ENCODE results near the gene CEP120. TPM values are rescaled to one million over a fixed set of nuclear protein-coding genes. Genes with fewer than 3 reads are reported as not detected.

Gene CEP120
- total RNA-seq, 3 donors from 2014 or later (not counting 1 experiment from before 2014, with no cell fraction given) = 51.2 to 58.9 (median 54.6) TPM

DNA sequence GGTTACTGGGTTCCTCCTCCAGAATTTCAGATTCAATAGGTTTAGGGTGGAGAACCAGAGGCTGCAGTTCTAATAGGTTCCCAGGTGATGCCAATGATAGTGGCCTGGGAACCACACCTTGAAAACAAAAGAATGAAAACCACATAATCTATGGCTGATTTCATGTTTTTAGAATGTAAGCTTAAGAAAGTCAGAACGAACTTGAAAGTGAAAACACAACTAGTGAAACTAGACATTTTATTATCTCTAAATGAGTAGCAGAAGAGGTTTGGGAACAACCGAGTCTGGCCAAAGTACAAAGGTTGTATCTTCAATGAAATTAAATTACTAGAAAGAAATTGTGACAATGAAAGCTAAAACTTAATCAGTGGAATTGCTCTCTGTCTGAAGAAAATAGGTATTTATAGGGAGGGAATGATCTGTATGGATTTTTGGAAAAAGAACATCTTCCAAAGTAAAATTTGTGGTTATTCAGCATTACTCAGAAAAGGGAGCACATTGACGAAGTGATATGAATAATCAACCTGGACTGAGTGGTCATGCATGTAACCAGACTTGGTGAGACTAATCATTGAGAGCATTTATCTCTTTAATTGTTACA is 24.9 kb upstream of the CEP120 start:
- 50% methylated on average over 1 of the region's 3 CpGs for WGBS (ENCODE audit: insufficient coverage)
- DNase-seq (no peak), ATAC-seq (no peak)
- no peaks in the 10 kb centered on the region for H3K36me3 Mint-ChIP-seq
- no peak overlapping the region for H3K4me3 Mint-ChIP-seq
- Histone ChIP-seq H3K4me3 (ENCODE audit: low read length) (no peak overlapping the region), H3K27me3 (ENCODE audit: control insufficient read depth, insufficient read depth, low read length) (peaks cover 4% of the 10 kb centered on the region), H3K4me1 (ENCODE audit: control insufficient read depth, insufficient read depth, low read length) (no peaks in the 10 kb centered on the region), H3K27ac (ENCODE audit: low read length) (no peak overlapping the region), H3K9me3 (ENCODE audit: control insufficient read depth, insufficient read depth, low read length) (no peaks in the 10 kb centered on the region), H3K36me3 (ENCODE audit: control insufficient read depth, insufficient read depth, low read length) (no peaks in the 10 kb centered on the region)
- no peaks in the 10 kb centered on the region for H3K4me1 Mint-ChIP-seq
- H3K27me3 Mint-ChIP-seq (ENCODE audit: low read depth in 2 of 2) = peaks cover 11 to 28% of the 10 kb centered on the region in 2 donors
- intact Hi-C loops (cut with micrococcal nuclease) = no loop called here
- no peak overlapping the region for H3K27ac Mint-ChIP-seq
- no peak for TF ChIP-seq CTCF (IDR thresholded peaks at IDR 0.05)
- no peaks in the 10 kb centered on the region for H3K9me3 Mint-ChIP-seq

- DNase-seq (no peak), ATAC-seq (no peak)
- no peaks in the 10 kb centered on the region for H3K36me3 Mint-ChIP-seq
- intact Hi-C loops (cut with micrococcal nuclease) = no loop called here
- peaks cover 4% of the 10 kb centered on the region for H3K27me3 ChIP-seq (ENCODE audit: control insufficient read depth, insufficient read depth, low read length)
- H3K36me3 ChIP-seq (ENCODE audit: control insufficient read depth, insufficient read depth, low read length) = no peaks in the 10 kb centered on the region
- H3K4me3 ChIP-seq (ENCODE audit: low read length) = no peak overlapping the region
- no peak overlapping the region for H3K4me3 Mint-ChIP-seq
- H3K27ac ChIP-seq (ENCODE audit: low read length) = no peak overlapping the region
- TF ChIP-seq CTCF (IDR thresholded peaks at IDR 0.05) = no peak
- no peaks in the 10 kb centered on the region for H3K4me1 ChIP-seq (ENCODE audit: control insufficient read depth, insufficient read depth, low read length)
- no peaks in the 10 kb centered on the region for H3K9me3 ChIP-seq (ENCODE audit: control insufficient read depth, insufficient read depth, low read length)
- H3K27ac Mint-ChIP-seq = no peak overlapping the region
- no peaks in the 10 kb centered on the region for H3K4me1 Mint-ChIP-seq
- no peaks in the 10 kb centered on the region for H3K9me3 Mint-ChIP-seq
- H3K27me3 Mint-ChIP-seq (ENCODE audit: low read depth in 2 of 2) = peaks cover 11 to 28% of the 10 kb centered on the region in 2 donors
- 100% methylated on average over 1 of the region's 3 CpGs for WGBS (ENCODE audit: insufficient coverage)
Measured at GRCh38 chr5:123444016-123444415, 20.8 kb upstream of the CEP120 start.

DNA sequence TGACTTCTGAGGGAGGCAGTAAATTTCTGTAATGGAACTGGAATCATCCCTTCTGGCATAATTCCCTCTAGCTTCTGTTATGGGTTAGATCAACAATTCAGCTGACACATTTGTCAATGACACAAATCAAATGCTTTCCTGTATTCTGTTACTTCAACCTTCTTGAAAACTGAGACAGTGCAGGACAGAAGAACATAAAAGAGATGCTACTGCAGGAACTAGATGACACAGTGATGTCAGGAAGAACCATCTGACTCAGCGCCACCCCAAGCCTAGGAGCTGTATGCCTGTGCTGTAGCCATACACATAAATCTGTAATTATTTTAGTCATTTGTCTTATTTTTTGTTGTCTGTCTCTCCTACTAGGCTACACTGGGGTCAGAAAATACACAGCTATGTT is 18.2 kb upstream of the CEP120 start:
- no peak overlapping the region for H3K4me3 Mint-ChIP-seq
- H3K27ac ChIP-seq (ENCODE audit: low read length) = no peak overlapping the region
- peaks cover 4% of the 10 kb centered on the region for H3K27me3 ChIP-seq (ENCODE audit: control insufficient read depth, insufficient read depth, low read length)
- no peaks in the 10 kb centered on the region for H3K36me3 Mint-ChIP-seq
- no peak for TF ChIP-seq CTCF (IDR thresholded peaks at IDR 0.05)
- ATAC-seq (no peak), DNase-seq (peak in 1 of 2 donors; percentile 7)
- no peaks in the 10 kb centered on the region for H3K36me3 ChIP-seq (ENCODE audit: control insufficient read depth, insufficient read depth, low read length)
- no peaks in the 10 kb centered on the region for H3K9me3 Mint-ChIP-seq
- no peaks in the 10 kb centered on the region for H3K4me1 Mint-ChIP-seq
- no peak overlapping the region for H3K27ac Mint-ChIP-seq
- no peaks in the 10 kb centered on the region for H3K4me1 ChIP-seq (ENCODE audit: control insufficient read depth, insufficient read depth, low read length)
- intact Hi-C loops (cut with micrococcal nuclease) = no loop called here
- H3K9me3 ChIP-seq (ENCODE audit: control insufficient read depth, insufficient read depth, low read length) = no peaks in the 10 kb centered on the region
- 100% methylated on average over 1 of the region's 1 CpG for WGBS (ENCODE audit: insufficient coverage)
- H3K4me3 ChIP-seq (ENCODE audit: low read length) = no peak overlapping the region
- peaks cover 8 to 18% of the 10 kb centered on the region in 2 donors for H3K27me3 Mint-ChIP-seq (ENCODE audit: low read depth in 2 of 2)

All from natural killer cell (primary cell).